ACHN (cell line): ENCODE measurements around the gene KCNMA1.

Experiments
- DNase-seq: peaks from one replicate; pipeline ENCODE4 v3.0.0-alpha.2; 2015
- in situ Hi-C: cut with HindIII; loops from 2 replicates; pipeline ENCODE4 v1.10.0; 2017; ENCODE audit warnings: low sequenced_read_pairs, low pct_ligation_motif_present, low pct_unique_long_range_greater_than_20kb

Gene KCNMA1

GRCh38 chr10:77068969-77069368, 568.6 kb downstream of the KCNMA1 start:
- in situ Hi-C loops, result no loop called here
- no peak for DNase-seq

GRCh38 chr10:77068272-77068671, 569.3 kb downstream of the KCNMA1 start:
- in situ Hi-C loops, result no loop called here
- no peak for DNase-seq

- DNase-seq, result no peak
- in situ Hi-C loops, result no loop called here
These were observed 575.2 kb downstream of the KCNMA1 start for GRCh38 chr10:77062381-77062780.

GRCh38 chr10:77060913-77061312, 576.7 kb downstream of the KCNMA1 start:
- in situ Hi-C loops, result no loop called here
- DNase-seq, result no peak

GRCh38 chr10:77056650-77057049, 581.0 kb downstream of the KCNMA1 start:
- in situ Hi-C loops, result no loop called here

GRCh38 chr10:77052593-77052992, 585.0 kb downstream of the KCNMA1 start:
- no peak for DNase-seq
- in situ Hi-C loops, result no loop called here

More at GRCh38 chr10:77056650-77057049, 581.0 kb downstream of the KCNMA1 start:
- no peak for DNase-seq

- no peak for DNase-seq
- in situ Hi-C loops, result no loop called here
These were observed 585.8 kb downstream of the KCNMA1 start for GRCh38 chr10:77051837-77052236.

- no peak for DNase-seq
- in situ Hi-C loops, result no loop called here
These were observed 587.7 kb downstream of the KCNMA1 start for GRCh38 chr10:77049896-77050295.

DNA sequence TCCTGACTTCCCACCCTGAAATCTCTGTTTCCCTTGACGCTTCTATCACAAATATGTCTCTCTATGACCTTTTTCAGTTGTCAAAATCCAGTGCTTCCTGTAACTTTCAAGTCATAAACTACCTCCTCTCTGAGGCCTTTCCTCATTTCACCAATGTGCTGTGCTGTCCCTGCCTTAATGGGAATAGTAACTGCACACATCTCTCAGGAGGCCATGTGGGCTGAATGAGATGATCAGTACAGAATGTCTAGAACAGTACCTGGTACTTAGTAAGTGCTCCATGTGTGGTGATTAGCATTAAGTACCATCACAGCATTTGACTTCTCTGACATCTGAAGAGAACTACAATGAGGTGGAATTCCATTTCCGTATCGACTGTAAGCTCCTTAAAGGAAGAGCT, 588.5 kb downstream of the KCNMA1 start:
- in situ Hi-C loops, result no loop called here

GRCh38 chr10:77045085-77045484, 592.5 kb downstream of the KCNMA1 start:
- in situ Hi-C loops, result no loop called here
- no peak for DNase-seq

More for the DNA sequence above, 588.5 kb downstream of the KCNMA1 start:
- no peak for DNase-seq

GRCh38 chr10:77043420-77043763, 594.2 kb downstream of the KCNMA1 start:
- in situ Hi-C loops, result no loop called here

GRCh38 chr10:77042706-77043419, 594.7 kb downstream of the KCNMA1 start:
- in situ Hi-C loops, result no loop called here
- DNase-seq, result no peak

More at GRCh38 chr10:77043420-77043763, 594.2 kb downstream of the KCNMA1 start:
- DNase-seq, result no peak

DNA sequence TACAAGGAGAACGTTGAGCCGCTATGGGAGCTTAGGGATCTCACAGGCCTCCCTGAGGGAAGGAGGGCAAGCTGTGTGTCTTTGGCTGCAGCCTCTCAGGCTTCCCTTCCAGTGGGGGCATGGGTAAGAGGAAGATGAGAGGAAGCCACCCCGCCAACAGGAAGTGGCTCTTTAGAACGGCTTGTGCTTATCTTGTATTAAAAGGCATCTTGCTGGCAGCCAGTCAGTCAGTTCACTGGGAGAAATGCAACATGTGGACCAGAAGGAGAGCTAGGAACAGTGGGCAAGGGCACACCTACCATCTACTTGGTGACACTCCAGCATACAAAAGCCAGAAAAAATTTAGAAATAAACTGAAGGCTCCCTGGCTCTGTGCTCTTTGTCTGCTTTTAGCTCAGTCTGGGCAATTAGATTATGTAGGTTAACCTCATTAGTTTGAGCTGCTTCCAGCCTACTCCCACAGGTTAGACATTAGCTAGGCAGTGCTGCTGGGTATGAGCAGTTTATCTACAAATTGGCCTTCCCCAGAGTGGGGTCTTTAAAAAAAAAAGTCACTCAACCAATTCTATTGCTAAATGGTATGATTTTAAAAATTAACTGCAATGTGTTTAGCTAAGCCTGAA, 595.9 kb downstream of the KCNMA1 start:
- in situ Hi-C loops, result no loop called here
- no peak for DNase-seq

GRCh38 chr10:77038407-77038806, 599.2 kb downstream of the KCNMA1 start:
- in situ Hi-C loops, result no loop called here
- DNase-seq, result no peak

- in situ Hi-C loops, result no loop called here
- no peak for DNase-seq
These were observed 599.7 kb downstream of the KCNMA1 start for GRCh38 chr10:77037735-77038403.

DNA sequence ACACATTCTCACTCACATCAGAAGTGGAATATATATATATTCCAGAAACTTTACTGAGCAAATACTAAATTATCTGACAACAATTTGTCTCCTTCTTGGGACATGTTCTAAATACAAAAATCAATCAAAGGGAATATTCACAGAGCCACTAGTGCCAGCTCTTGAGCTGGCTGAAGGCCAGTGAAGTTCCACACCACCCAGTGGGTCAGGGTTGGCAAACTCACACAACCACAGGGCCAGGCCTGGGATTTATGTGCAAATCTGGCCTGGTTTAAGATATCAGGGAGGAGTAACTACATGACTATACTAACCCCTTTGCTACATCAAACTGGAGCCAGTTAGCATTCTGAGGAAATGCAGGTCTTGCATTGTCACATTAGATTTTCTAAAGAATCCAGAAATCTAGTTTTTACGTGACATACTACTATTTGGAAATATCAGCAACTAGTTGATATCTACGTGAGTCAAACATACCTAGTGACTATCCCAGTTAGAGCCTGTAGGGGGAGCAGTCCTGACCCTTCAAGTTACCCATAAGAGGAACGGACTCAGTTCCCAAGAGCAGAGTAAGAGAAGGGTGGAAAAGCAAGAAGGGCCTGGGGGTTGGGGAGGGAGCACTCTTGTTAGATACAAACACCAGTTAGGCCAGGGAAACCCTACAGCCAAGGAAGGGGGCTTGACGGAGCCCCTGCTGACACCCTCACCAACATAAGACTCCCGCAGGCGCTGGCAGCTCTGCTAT, 600.4 kb downstream of the KCNMA1 start:
- DNase-seq, result peak; percentile 43

DNA sequence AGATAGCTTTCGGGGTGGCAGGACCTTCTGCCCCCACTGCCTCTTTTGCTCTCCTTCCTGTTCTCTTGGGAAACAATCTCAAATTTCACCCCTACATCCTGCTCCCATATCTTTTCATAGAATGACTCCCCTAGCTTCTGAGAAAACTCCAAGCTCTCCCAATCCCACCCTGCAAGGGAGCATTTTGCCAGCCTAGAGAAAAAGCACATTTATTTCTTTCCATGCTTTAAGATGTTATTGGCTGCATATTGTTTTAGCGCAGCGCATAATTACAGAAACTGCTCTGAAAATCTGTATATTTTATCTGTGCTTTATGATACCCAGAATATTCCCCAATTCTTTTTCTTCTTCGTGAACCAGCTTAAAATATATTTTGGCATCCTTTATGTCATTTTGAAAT, 601.3 kb downstream of the KCNMA1 start:
- in situ Hi-C loops, result no loop called here
- DNase-seq, result no peak

More for the DNA sequence above, 600.4 kb downstream of the KCNMA1 start:
- in situ Hi-C loops, result no loop called here

- in situ Hi-C loops, result no loop called here
- DNase-seq, result no peak
These were observed 602.8 kb downstream of the KCNMA1 start for GRCh38 chr10:77034795-77035194.

DNA sequence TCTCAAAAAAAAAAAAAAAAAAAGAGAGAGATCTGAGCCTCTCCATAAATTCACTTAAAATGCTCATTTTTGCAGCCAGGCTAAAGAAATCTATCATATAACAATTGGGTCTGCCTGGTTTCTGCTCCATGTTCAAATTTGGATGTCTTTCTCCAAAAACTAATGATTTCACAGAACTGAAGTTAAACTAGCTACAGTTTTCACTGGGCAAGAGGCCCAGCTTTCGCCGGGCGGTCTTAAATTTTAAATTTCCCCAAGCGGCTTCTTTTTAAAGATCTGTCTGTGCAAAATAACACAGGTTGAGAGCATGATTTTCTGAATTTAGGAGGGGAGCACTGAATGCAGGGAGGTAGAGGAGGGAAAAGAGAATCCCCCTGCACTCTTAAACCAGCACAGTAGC, 603.4 kb downstream of the KCNMA1 start:
- DNase-seq, result no peak
- in situ Hi-C loops, result no loop called here
